ENCODE data around the gene RIPK3. TPM values are rescaled to one million over a fixed set of nuclear protein-coding genes. Genes with fewer than 3 reads are reported as not detected.

The RIPK3 gene
- total RNA-seq, 4 donors from 2014 or later: 6.3 to 18.0 (median 7.2) TPM

- 61 to 71% methylated on average over 2 of the region's 2 CpGs for WGBS, 2 donors
- intact Hi-C loops (cut with DNase I; ENCODE audit: low total_unique reads): no loop called here
- no peak overlapping the region for H3K4me3 ChIP-seq (ENCODE audit: low read depth, poor library complexity, severe bottlenecking)
- DNase-seq (ENCODE audit: low spot score in 2 of 2): no peak
- TF ChIP-seq POLR2A (IDR thresholded peaks at IDR 0.05) (no peak), CTCF (IDR thresholded peaks at IDR 0.05) (no peak)
Observed at GRCh38 chr14:24313913-24314312, 25.9 kb downstream of the RIPK3 start.

GRCh38 chr14:24312736-24313507 is 26.9 kb downstream of the RIPK3 start:
- WGBS, 2 donors: 73 to 74% methylated on average over 9 of the region's 9 CpGs
- DNase-seq (ENCODE audit: low spot score in 2 of 2): peak in 1 of 2 donors; percentile 88
- no peak overlapping the region for H3K4me3 ChIP-seq (ENCODE audit: low read depth, poor library complexity, severe bottlenecking)

GRCh38 chr14:24311837-24312615 is 27.8 kb downstream of the RIPK3 start:
- intact Hi-C loops (cut with DNase I; ENCODE audit: low total_unique reads): no loop called here
- 75 to 89% methylated on average over 1 of the region's 1 CpG for WGBS, 2 donors
- DNase-seq (ENCODE audit: low spot score in 2 of 2): peak in 1 of 2 donors; percentile 84
- H3K4me3 ChIP-seq (ENCODE audit: low read depth, poor library complexity, severe bottlenecking): no peak overlapping the region
- TF ChIP-seq POLR2A (IDR thresholded peaks at IDR 0.05) (no peak), CTCF (IDR thresholded peaks at IDR 0.05) (no peak)

More at GRCh38 chr14:24312736-24313507, 26.9 kb downstream of the RIPK3 start:
- intact Hi-C loops (cut with DNase I; ENCODE audit: low total_unique reads): no loop called here
- no peak for TF ChIP-seq POLR2A (IDR thresholded peaks at IDR 0.05)
- TF ChIP-seq CTCF (IDR thresholded peaks at IDR 0.05): no peak

DNA sequence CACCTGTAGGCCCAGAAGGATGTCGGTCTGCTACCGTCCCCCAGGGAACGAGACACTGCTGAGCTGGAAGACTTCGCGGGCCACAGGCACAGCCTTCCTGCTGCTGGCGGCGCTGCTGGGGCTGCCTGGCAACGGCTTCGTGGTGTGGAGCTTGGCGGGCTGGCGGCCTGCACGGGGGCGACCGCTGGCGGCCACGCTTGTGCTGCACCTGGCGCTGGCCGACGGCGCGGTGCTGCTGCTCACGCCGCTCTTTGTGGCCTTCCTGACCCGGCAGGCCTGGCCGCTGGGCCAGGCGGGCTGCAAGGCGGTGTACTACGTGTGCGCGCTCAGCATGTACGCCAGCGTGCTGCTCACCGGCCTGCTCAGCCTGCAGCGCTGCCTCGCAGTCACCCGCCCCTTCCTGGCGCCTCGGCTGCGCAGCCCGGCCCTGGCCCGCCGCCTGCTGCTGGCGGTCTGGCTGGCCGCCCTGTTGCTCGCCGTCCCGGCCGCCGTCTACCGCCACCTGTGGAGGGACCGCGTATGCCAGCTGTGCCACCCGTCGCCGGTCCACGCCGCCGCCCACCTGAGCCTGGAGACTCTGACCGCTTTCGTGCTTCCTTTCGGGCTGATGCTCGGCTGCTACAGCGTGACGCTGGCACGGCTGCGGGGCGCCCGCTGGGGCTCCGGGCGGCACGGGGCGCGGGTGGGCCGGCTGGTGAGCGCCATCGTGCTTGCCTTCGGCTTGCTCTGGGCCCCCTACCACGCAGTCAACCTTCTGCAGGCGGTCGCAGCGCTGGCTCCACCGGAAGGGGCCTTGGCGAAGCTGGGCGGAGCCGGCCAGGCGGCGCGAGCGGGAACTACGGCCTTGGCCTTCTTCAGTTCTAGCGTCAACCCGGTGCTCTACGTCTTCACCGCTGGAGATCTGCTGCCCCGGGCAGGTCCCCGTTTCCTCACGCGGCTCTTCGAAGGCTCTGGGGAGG is 28.9 kb downstream of the RIPK3 start, which contains the start of gene LTB4R:
Gene LTB4R (plus strand): TSS at position 857 of the 959 bp plus-strand sequence. CDS start 4,150 bp downstream, outside the sequence.
- WGBS, 2 donors: 3 to 23% methylated on average over 12 to 16 of the region's 99 CpGs
- peak in 1 of 2 donors; percentile 93 for DNase-seq (ENCODE audit: low spot score in 2 of 2)
- peak within 1 kb of the TSS; percentile 32 for H3K4me3 ChIP-seq (ENCODE audit: low read depth, poor library complexity, severe bottlenecking)

More for the DNA sequence above, 28.9 kb downstream of the RIPK3 start, which contains the start of gene LTB4R:
- TF ChIP-seq CTCF (IDR thresholded peaks at IDR 0.05): no peak
- TF ChIP-seq POLR2A (IDR thresholded peaks at IDR 0.05): no peak
- intact Hi-C loops (cut with DNase I; ENCODE audit: low total_unique reads): no loop called here

All from lower leg skin (tissue), 4 donors.